Breast epithelium (tissue), 3 donors: Measurements from ENCODE around the gene HELZ.

ENCODE experiments used
- POLR2AphosphoS5 ChIP-seq, 3 donors: sonication (generic); formaldehyde crosslinking; IDR thresholded peaks; one replicate each; pipeline ENCODE4 v1.6.1; 2017; ENCODE audit warnings: antibody characterized with exemption in 3 of 3
- TF ChIP-seq, protein P1 (sequence below), 3 donors: fragments of 450-650 bp; IDR thresholded peaks; one replicate each; pipeline ENCODE4 v1.5.1; 2016 to 2017; ENCODE audit warnings: antibody characterized with exemption in 3 of 3, mild to moderate bottlenecking in 3 of 3, moderate library complexity in 3 of 3

DNA sequence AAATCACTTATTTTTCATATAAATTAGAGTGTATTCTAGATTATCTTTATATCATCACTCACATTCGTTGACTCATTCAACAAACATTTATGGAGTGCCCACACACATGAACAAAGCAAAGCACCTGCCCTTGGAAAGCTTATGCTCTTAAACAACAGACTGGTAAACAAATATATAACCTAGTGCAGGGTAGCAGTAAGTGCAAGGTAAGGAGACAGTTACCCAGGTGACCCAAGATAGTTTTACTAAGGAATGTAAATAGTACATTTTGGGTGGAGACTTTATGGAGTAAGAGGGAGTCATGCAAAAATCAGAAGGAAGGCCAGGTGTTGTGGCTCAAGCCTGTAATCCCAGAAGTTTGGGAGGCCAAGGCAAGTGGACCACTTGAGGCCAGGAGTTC, 40.4 kb upstream of the HELZ start:
- TF ChIP-seq, protein P1, sequence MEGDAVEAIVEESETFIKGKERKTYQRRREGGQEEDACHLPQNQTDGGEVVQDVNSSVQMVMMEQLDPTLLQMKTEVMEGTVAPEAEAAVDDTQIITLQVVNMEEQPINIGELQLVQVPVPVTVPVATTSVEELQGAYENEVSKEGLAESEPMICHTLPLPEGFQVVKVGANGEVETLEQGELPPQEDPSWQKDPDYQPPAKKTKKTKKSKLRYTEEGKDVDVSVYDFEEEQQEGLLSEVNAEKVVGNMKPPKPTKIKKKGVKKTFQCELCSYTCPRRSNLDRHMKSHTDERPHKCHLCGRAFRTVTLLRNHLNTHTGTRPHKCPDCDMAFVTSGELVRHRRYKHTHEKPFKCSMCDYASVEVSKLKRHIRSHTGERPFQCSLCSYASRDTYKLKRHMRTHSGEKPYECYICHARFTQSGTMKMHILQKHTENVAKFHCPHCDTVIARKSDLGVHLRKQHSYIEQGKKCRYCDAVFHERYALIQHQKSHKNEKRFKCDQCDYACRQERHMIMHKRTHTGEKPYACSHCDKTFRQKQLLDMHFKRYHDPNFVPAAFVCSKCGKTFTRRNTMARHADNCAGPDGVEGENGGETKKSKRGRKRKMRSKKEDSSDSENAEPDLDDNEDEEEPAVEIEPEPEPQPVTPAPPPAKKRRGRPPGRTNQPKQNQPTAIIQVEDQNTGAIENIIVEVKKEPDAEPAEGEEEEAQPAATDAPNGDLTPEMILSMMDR (IDR thresholded peaks at IDR 0.05): no peak
- no peak for TF ChIP-seq POLR2AphosphoS5 (IDR thresholded peaks at IDR 0.05)
